Stimulated activated CD8-positive, alpha-beta memory T cell treated with anti-CD3 and anti-CD28 coated beads, Interleukin-7, amount 100 ng/mL, for 1 hour (primary cell): ENCODE data around the gene ATXN7L1.
A peak's percentile ranks its signal among the peaks of the same experiment; 100 is the strongest.

Source experiments
- DNase-seq, 2 donors: peaks; one replicate each; pipeline ENCODE4 v3.0.0-alpha.2; 2020; ENCODE audit warnings: low read depth in 2 of 2

The ATXN7L1 gene

GRCh38 chr7:105876091-105876963, at the start of gene ATXN7L1:
TSS of gene ATXN7L1 (minus strand) at chr7:105876599. CDS start at chr7:105876558, 41 bp downstream.
- peak; percentile 79 to 81 for DNase-seq

- no peak for DNase-seq
Measured at GRCh38 chr7:105926131-105926530, 49.7 kb upstream of the ATXN7L1 start.

DNA sequence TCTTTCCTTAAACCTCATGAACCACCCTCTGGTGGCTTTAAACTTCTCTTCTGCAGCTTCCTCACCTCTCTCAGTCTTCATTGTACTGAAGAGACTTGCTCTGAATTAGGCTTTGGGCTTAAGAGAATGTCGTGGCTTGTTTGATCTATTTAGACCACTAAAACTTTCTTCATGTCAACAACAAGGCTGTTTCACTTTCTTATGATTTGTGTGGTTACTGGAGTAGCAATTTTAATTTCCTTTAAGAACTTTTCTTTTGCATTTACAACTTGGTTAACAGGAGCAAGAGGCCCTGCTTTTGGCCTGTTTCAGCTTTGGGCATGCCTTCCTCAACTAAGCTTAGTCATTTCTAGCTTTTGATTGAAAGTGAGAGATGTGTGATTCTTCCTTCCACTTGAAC, 48.5 kb upstream of the ATXN7L1 start:
- no peak for DNase-seq

DNA sequence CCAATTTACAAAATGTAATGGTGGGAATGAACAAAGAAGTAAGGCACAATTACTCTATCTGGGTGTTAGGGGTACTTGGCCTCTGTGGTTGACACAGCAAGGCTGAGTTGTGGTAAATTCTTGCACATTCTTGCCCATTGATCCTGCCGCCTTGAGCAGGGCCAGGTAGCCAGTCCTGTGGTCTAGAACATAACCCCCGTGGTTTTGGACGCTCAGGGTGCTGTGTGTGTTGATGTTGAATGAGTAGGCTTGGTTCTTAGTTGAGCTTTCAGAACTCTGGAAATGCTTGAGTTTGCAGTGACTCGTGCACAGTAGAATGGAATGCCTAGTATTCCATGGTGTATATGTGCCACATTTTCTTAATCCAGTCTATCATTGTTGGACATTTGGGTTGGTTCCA, 44.4 kb upstream of the ATXN7L1 start:
- DNase-seq = no peak

DNA sequence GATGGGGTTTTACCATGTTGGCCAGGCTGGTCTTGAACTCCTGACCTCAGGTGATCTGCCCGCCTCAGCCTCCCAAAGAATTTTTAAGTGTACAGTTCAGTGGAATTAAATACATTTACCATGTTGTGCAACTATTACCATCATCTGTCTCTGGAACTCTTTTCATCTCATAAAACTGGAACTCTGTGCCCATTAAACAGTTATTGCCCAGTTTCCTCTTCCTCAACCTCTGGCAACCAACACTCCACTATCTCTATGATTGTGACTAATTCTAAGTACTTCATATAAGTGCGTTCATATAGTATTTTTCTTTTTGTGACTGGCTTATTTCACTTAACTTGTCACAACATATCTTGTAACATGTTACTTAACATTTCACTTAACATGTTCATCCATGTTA, 41.3 kb upstream of the ATXN7L1 start:
- DNase-seq = no peak

- DNase-seq = no peak
Measured at GRCh38 chr7:105916603-105917002, 40.2 kb upstream of the ATXN7L1 start.

- no peak for DNase-seq
Measured at GRCh38 chr7:105913947-105914346, 37.5 kb upstream of the ATXN7L1 start.

DNA sequence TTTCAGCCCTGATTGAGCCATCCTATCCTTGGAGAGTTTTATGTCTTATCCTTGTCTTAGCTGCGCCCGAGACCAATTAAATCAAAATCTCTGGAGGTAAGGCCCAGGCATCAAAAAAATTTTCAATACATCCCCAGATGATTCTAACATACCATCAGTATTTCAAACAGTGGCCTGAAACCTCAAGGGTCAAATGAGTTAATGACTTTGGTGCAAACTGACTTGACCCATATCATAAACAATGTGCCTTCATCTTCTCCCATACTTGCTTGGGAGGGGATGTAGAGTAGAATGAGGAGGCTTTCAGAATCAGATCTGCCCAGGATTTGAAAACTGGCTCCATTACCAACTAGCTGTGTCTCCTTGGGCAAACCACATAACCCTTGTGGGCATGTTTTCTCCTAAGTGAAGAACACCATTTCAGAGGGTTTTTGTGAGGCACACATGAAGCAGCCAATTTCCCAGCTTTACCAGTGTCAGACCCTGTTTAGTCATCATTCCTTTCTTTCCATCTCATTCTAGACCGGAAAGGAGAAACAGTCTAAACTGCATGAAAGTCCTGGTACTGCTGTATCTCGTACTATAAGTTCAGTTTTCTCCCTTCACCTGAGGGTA, 35.7 kb upstream of the ATXN7L1 start:
- DNase-seq = no peak

DNA sequence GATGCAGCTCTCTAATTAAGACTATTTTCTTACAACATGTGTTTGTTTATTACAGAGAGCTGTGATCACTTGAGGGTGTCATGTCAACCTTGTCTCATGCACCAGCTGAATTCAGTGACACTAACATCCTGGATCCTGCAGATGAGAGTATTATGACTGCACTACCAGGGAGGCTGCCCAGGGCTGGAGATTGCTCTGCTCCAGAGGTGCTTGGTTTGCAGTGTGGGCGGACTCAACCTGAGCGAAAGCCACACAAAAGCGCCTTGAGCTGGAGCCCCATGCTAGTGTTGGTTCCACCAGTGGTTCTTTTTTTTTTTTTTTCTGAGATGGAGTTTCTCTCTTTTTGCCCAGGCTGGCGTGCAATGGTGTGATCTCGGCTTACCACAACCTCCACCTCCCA, 33.8 kb upstream of the ATXN7L1 start:
- no peak for DNase-seq

DNA sequence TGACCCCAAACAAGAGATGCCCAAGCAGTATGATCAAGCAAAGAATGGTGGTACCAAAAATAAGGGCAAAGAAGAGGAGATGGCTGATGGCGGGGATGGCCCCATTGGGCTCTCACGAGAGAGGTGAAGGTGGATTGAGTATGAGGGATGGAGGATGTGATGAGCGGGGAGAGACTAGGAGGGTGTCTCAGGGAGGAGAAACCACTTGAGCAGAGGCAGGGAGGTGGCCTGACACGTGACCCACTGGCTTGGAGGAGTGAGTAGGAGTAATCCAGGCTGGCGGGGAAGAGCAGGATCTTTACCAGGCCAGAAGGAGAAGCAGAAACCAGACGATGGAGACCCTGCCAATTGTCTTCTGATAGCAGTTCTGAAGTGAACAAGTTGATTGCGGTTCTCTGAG, 33.3 kb upstream of the ATXN7L1 start:
- DNase-seq = no peak

GRCh38 chr7:105907129-105907846, 30.9 kb upstream of the ATXN7L1 start:
- no peak for DNase-seq

DNA sequence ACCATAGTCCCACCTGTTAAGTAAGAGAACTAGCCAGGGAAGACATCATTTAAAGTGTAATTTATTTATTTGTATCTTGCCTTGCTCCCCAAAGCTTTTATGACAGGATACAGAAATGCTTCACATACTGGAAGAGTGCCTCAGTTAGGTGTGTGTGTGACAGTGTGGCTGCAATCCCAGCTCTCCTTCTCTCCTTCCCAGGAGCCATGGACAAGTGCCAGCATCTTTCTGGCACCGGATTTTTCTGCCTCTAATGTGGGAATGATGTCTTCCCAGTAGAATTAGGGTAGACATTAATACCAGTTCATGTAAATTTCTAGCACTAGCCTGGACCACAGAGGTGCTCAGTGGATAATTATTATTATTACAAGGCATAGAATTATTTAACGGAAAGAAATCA, 30.3 kb upstream of the ATXN7L1 start:
- DNase-seq = no peak

GRCh38 chr7:105905910-105906568, 29.6 kb upstream of the ATXN7L1 start:
- DNase-seq = no peak

GRCh38 chr7:105905209-105905909, 29.0 kb upstream of the ATXN7L1 start:
- no peak for DNase-seq

DNA sequence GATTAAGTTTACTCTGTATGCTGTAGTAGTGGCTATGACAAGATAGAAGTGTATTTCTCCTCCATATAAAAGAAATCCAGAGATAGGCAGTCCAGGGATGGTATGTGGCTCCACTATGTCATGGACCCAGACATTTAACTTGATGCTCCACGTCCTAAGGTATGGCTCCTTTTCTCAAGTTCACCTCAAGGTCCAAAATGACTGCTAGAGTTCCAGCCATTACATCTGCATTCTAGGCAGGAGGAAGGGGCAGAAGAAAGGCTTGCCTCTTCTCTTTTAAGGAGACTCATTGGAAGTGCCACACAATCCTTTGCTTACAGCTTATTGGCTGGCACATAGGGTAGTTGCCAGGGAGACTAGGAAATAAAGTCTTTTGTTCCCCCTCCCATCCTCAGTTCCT, 27.7 kb upstream of the ATXN7L1 start:
- DNase-seq = no peak

GRCh38 chr7:105902325-105902911, 26.0 kb upstream of the ATXN7L1 start:
- DNase-seq = no peak

DNA sequence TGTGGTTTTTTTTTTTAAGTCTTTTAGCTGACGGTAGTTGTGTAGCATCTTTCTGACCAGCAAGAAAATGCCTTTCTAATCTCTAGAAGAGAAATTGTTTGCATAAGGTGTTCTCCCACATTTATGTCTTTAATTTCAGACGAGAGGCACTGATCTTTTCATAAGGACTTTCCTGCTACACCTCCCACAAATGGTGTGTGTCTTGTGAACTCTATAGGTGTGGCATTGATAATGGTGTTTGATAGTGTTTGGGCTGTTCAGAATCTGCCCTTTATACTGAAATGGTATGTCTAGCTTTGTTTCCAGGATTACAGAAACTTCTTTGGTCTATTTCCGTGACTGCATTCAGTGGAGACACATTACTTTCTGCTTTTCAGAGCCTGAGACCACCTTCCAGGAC, 21.6 kb upstream of the ATXN7L1 start:
- no peak for DNase-seq

- DNase-seq = no peak
Measured at GRCh38 chr7:105896407-105896911, 20.1 kb upstream of the ATXN7L1 start.

- no peak for DNase-seq
Measured at GRCh38 chr7:105894131-105894530, 17.7 kb upstream of the ATXN7L1 start.

DNA sequence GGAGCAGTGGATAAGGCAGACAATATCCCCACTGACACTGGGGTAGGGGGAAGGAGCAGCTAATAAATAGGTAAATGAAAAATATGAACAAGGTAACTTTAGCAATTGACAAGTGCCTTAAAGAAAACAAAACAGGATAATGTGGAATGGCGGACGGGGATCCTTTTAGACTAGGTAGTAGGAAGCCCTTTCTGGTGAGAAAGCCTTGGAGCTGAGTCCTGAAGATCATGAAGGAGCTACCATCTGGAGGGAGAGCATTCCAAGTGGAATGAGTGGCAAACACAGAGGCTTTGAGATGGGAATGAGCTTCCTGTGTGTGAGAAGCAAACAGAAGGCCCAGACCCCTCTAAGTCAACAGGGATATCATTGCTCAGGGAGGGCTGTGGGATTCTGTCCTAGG, 16.0 kb upstream of the ATXN7L1 start:
- no peak for DNase-seq
